ENCODE measurements around the gene NOL6. TPM values are rescaled to one million over a fixed set of nuclear protein-coding genes. Genes with fewer than 3 reads are reported as not detected.
"Not testable (repeated sequence)": the region's sequence is repeated elsewhere in the genome, so short reads cannot be mapped to it uniquely, and the experiment has no call there.

Gene NOL6, protein sequence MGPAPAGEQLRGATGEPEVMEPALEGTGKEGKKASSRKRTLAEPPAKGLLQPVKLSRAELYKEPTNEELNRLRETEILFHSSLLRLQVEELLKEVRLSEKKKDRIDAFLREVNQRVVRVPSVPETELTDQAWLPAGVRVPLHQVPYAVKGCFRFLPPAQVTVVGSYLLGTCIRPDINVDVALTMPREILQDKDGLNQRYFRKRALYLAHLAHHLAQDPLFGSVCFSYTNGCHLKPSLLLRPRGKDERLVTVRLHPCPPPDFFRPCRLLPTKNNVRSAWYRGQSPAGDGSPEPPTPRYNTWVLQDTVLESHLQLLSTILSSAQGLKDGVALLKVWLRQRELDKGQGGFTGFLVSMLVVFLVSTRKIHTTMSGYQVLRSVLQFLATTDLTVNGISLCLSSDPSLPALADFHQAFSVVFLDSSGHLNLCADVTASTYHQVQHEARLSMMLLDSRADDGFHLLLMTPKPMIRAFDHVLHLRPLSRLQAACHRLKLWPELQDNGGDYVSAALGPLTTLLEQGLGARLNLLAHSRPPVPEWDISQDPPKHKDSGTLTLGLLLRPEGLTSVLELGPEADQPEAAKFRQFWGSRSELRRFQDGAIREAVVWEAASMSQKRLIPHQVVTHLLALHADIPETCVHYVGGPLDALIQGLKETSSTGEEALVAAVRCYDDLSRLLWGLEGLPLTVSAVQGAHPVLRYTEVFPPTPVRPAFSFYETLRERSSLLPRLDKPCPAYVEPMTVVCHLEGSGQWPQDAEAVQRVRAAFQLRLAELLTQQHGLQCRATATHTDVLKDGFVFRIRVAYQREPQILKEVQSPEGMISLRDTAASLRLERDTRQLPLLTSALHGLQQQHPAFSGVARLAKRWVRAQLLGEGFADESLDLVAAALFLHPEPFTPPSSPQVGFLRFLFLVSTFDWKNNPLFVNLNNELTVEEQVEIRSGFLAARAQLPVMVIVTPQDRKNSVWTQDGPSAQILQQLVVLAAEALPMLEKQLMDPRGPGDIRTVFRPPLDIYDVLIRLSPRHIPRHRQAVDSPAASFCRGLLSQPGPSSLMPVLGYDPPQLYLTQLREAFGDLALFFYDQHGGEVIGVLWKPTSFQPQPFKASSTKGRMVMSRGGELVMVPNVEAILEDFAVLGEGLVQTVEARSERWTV
- 51.8 to 93.3 TPM (median 63.6 TPM) in 3 replicates for polyA plus RNA-seq
- 17.5 TPM for polyA plus RNA-seq (2011; ENCODE audit: low read depth)
- polyA plus RNA-seq (2011; cell fraction: cytosol; rRNA removed), result 41.5 and 49.7 TPM in 2 replicates
- polyA plus RNA-seq (2011; cell fraction: nucleus; rRNA removed), result 113 and 128 TPM in 2 replicates
- polyA plus RNA-seq (2012; ENCODE audit: low replicate concordance), result 26.3 and 80.4 TPM in 2 replicates
- 76.3 to 184 TPM (median 102 TPM) in 3 replicates for polyA minus RNA-seq
- 73.7 TPM for polyA minus RNA-seq (2011; cell fraction: cytosol; rRNA and poly(A)+ RNA removed)
- polyA minus RNA-seq (2011; cell fraction: nucleus; rRNA and poly(A)+ RNA removed), result 81.7 and 90.1 TPM in 2 replicates

- Histone ChIP-seq H3K9me1 (ENCODE audit: control insufficient read depth, extremely low read depth, insufficient read depth, low read length) (no peaks in the 10 kb centered on the region), H2AFZ (ENCODE audit: control insufficient read depth, low read length) (peak within 1 kb of the TSS; percentile 84), H3K27ac (ENCODE audit: control insufficient read depth, insufficient read depth, low read length) (peak within 1 kb of the TSS; percentile 84), H3K4me2 (ENCODE audit: control insufficient read depth, extremely low read depth, insufficient read depth, low read depth, low read length) (peak within 1 kb of the TSS; percentile 88), H3K4me1 (ENCODE audit: control insufficient read depth, extremely low read depth, insufficient read depth, low read length) (peaks cover 19% of the 10 kb centered on the region), H3K9ac (ENCODE audit: control insufficient read depth, extremely low read depth, insufficient read depth, low read length) (peak within 1 kb of the TSS; percentile 88), H4K20me1 (ENCODE audit: control insufficient read depth, extremely low read depth, insufficient read depth, low read length) (no peaks in the 10 kb centered on the region), H3K9me3 (ENCODE audit: control insufficient read depth, low read depth, low read length) (no peaks in the 10 kb centered on the region), H3K4me3 (ENCODE audit: control insufficient read depth in 2 of 3, extremely low read depth in 1 of 3, insufficient read depth in 2 of 3, low read depth in 1 of 3, low read length in 3 of 3) (peak within 1 kb of the TSS; percentile 65 to 99 (median 99)), H3K27me3 (ENCODE audit: control insufficient read depth, extremely low read depth, insufficient read depth, low read length) (no peaks in the 10 kb centered on the region), H3K36me3 (ENCODE audit: control insufficient read depth in 2 of 2, extremely low read depth in 1 of 2, insufficient read depth in 2 of 2, low read length in 2 of 2) (peaks cover 20 to 23% of the 10 kb centered on the region in 2 experiments), H3K79me2 (ENCODE audit: control insufficient read depth, insufficient read depth, low read length) (peaks cover 42% of the 10 kb centered on the region)
- TF ChIP-seq, protein P1, sequence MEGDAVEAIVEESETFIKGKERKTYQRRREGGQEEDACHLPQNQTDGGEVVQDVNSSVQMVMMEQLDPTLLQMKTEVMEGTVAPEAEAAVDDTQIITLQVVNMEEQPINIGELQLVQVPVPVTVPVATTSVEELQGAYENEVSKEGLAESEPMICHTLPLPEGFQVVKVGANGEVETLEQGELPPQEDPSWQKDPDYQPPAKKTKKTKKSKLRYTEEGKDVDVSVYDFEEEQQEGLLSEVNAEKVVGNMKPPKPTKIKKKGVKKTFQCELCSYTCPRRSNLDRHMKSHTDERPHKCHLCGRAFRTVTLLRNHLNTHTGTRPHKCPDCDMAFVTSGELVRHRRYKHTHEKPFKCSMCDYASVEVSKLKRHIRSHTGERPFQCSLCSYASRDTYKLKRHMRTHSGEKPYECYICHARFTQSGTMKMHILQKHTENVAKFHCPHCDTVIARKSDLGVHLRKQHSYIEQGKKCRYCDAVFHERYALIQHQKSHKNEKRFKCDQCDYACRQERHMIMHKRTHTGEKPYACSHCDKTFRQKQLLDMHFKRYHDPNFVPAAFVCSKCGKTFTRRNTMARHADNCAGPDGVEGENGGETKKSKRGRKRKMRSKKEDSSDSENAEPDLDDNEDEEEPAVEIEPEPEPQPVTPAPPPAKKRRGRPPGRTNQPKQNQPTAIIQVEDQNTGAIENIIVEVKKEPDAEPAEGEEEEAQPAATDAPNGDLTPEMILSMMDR (optimal IDR thresholded peaks at IDR 0.05 in 1 of 3, IDR thresholded peaks at IDR 0.05 in 1 of 3, conservative IDR thresholded peaks at IDR 0.05 in 1 of 3; ENCODE audit: extremely low read depth in 1 of 3, insufficient read depth in 2 of 3, low read length in 3 of 3), result no peak
- TF ChIP-seq EZH2 (IDR thresholded peaks at IDR 0.05; ENCODE audit: low read length), result no peak
- peak; percentile 99 for DNase-seq (ENCODE audit: low read depth, low spot score)
- dilution Hi-C loops (cut with MboI; ENCODE audit: extremely low pct_ligation_motif_present, low sequenced_read_pairs), result no loop called here
- FAIRE-seq, result peak; percentile 84
Observed at GRCh38 chr9:33473643-33474352, at the start of gene NOL6. NOL6 (minus strand) TSS chr9:33473924; CDS start chr9:33473842, 82 bp downstream.

DNA sequence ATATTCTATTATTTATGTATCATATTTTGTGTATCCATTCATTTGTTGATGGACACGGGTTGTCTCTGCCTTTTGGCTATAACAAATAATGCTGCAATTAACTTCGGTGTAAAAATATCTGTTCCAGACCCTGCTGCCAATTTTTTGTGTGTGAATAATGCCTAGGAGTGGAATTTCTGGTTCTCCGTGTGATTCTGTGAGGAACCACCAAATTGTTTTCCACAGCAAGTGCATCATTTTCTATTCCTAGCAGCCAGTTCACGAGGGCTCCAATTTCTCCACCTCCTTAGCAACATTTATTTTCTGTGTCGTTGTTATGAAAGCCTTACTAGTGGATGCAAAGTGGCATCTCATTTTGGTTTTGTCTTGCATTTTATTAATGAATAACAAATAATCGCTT lies 48.1 kb upstream of the NOL6 start:
- FAIRE-seq; H3K9me3 ChIP-seq (ENCODE audit: control insufficient read depth, low read depth, low read length); H4K20me1 ChIP-seq (ENCODE audit: control insufficient read depth, extremely low read depth, insufficient read depth, low read length); DNase-seq (ENCODE audit: low read depth, low spot score); H3K27ac ChIP-seq (ENCODE audit: control insufficient read depth, insufficient read depth, low read length); H3K9me1 ChIP-seq (ENCODE audit: control insufficient read depth, extremely low read depth, insufficient read depth, low read length); dilution Hi-C loops (cut with MboI; ENCODE audit: extremely low pct_ligation_motif_present, low sequenced_read_pairs); H3K4me3 ChIP-seq (ENCODE audit: control insufficient read depth in 2 of 3, extremely low read depth in 1 of 3, insufficient read depth in 2 of 3, low read depth in 1 of 3, low read length in 3 of 3); H3K9ac ChIP-seq (ENCODE audit: control insufficient read depth, extremely low read depth, insufficient read depth, low read length); H2AFZ ChIP-seq (ENCODE audit: control insufficient read depth, low read length); H3K36me3 ChIP-seq (ENCODE audit: control insufficient read depth in 2 of 2, extremely low read depth in 1 of 2, insufficient read depth in 2 of 2, low read length in 2 of 2); H3K27me3 ChIP-seq (ENCODE audit: control insufficient read depth, extremely low read depth, insufficient read depth, low read length); H3K79me2 ChIP-seq (ENCODE audit: control insufficient read depth, insufficient read depth, low read length): not testable (repeated sequence)
- Histone ChIP-seq H3K4me2 (ENCODE audit: control insufficient read depth, extremely low read depth, insufficient read depth, low read depth, low read length) (peak overlapping the region; percentile 27), H3K4me1 (ENCODE audit: control insufficient read depth, extremely low read depth, insufficient read depth, low read length) (peaks cover 11% of the 10 kb centered on the region)

GRCh38 chr9:33517934-33518577 lies 44.3 kb upstream of the NOL6 start:
- DNase-seq (ENCODE audit: low read depth, low spot score); H3K79me2 ChIP-seq (ENCODE audit: control insufficient read depth, insufficient read depth, low read length); H3K9me3 ChIP-seq (ENCODE audit: control insufficient read depth, low read depth, low read length); H3K27me3 ChIP-seq (ENCODE audit: control insufficient read depth, extremely low read depth, insufficient read depth, low read length); H2AFZ ChIP-seq (ENCODE audit: control insufficient read depth, low read length); dilution Hi-C loops (cut with MboI; ENCODE audit: extremely low pct_ligation_motif_present, low sequenced_read_pairs); H3K36me3 ChIP-seq (ENCODE audit: control insufficient read depth in 2 of 2, extremely low read depth in 1 of 2, insufficient read depth in 2 of 2, low read length in 2 of 2); H4K20me1 ChIP-seq (ENCODE audit: control insufficient read depth, extremely low read depth, insufficient read depth, low read length); H3K4me3 ChIP-seq (ENCODE audit: control insufficient read depth in 2 of 3, extremely low read depth in 1 of 3, insufficient read depth in 2 of 3, low read depth in 1 of 3, low read length in 3 of 3); H3K9me1 ChIP-seq (ENCODE audit: control insufficient read depth, extremely low read depth, insufficient read depth, low read length): not testable (repeated sequence)
- peak overlapping the region; percentile 60 for H3K27ac ChIP-seq (ENCODE audit: control insufficient read depth, insufficient read depth, low read length)
- peak overlapping the region; percentile 28 for H3K9ac ChIP-seq (ENCODE audit: control insufficient read depth, extremely low read depth, insufficient read depth, low read length)
- FAIRE-seq, result peak; percentile 32
- peak overlapping the region; percentile 20 for H3K4me2 ChIP-seq (ENCODE audit: control insufficient read depth, extremely low read depth, insufficient read depth, low read depth, low read length)
- H3K4me1 ChIP-seq (ENCODE audit: control insufficient read depth, extremely low read depth, insufficient read depth, low read length), result peaks cover 27% of the 10 kb centered on the region
